Measurements from ENCODE around the gene TLDC2. TPM values are rescaled to one million over a fixed set of nuclear protein-coding genes. Genes with fewer than 3 reads are reported as not detected.

Gene TLDC2
- total RNA-seq, 4 donors from 2014 or later = 0.27 to 3.7 (median 0.27) TPM; not detected in 1

- Histone ChIP-seq H3K4me1 (peaks cover 0 to 15% (median 0%) of the 10 kb centered on the region in 3 donors), H3K4me3 (no peak overlapping the region), H3K27me3 (no peaks in the 10 kb centered on the region), H3K27ac (no peak overlapping the region), H3K36me3 (peaks cover 0 to 54% of the 10 kb centered on the region in 2 donors), H3K9me3 (no peaks in the 10 kb centered on the region)
- no peak for ATAC-seq
- TF ChIP-seq POLR2A (IDR thresholded peaks at IDR 0.05) = no peak
- TF ChIP-seq CTCF (IDR thresholded peaks at IDR 0.05) = no peak
- no peak for TF ChIP-seq EP300 (IDR thresholded peaks at IDR 0.05)
- TF ChIP-seq POLR2AphosphoS5 (IDR thresholded peaks at IDR 0.05) = no peak
- 72 to 76% methylated on average over 5 to 7 of the region's 15 CpGs for WGBS, 2 donors (ENCODE audit: low coverage in 1 of 2)
Measured at GRCh38 chr20:36888880-36889516, 13.1 kb downstream of the TLDC2 start.

- Histone ChIP-seq H3K27ac (no peak overlapping the region), H3K9me3 (no peaks in the 10 kb centered on the region), H3K27me3 (no peaks in the 10 kb centered on the region), H3K4me3 (no peak overlapping the region), H3K4me1 (peaks cover 0 to 15% (median 0%) of the 10 kb centered on the region in 3 donors), H3K36me3 (peaks cover 7 to 70% of the 10 kb centered on the region in 2 donors)
- ATAC-seq = no peak
- WGBS, 2 donors (ENCODE audit: low coverage in 1 of 2) = 83 to 88% methylated on average over 2 to 7 of the region's 9 CpGs
- no peak for TF ChIP-seq POLR2AphosphoS5 (IDR thresholded peaks at IDR 0.05)
- TF ChIP-seq EP300 (IDR thresholded peaks at IDR 0.05) = no peak
- no peak for TF ChIP-seq POLR2A (IDR thresholded peaks at IDR 0.05)
- TF ChIP-seq CTCF (IDR thresholded peaks at IDR 0.05) = no peak
Measured at GRCh38 chr20:36890586-36890985, 14.6 kb downstream of the TLDC2 start.

GRCh38 chr20:36891211-36891610 is 15.3 kb downstream of the TLDC2 start:
- 67 to 80% methylated on average over 1 of the region's 4 CpGs for WGBS, 2 donors (ENCODE audit: low coverage in 1 of 2)
- Histone ChIP-seq H3K9me3 (no peaks in the 10 kb centered on the region), H3K27me3 (no peaks in the 10 kb centered on the region), H3K27ac (no peak overlapping the region), H3K4me3 (no peak overlapping the region), H3K4me1 (peaks cover 0 to 15% (median 0%) of the 10 kb centered on the region in 3 donors), H3K36me3 (peaks cover 7 to 77% of the 10 kb centered on the region in 2 donors)
- ATAC-seq = no peak
- TF ChIP-seq EP300 (IDR thresholded peaks at IDR 0.05) (no peak), CTCF (IDR thresholded peaks at IDR 0.05) (no peak), POLR2AphosphoS5 (IDR thresholded peaks at IDR 0.05) (no peak)

- WGBS, 2 donors (ENCODE audit: low coverage in 1 of 2) = 86 to 87% methylated on average over 3 of the region's 3 CpGs
- H3K4me3 ChIP-seq = no peak overlapping the region
- H3K9me3 ChIP-seq = no peaks in the 10 kb centered on the region
- no peak for TF ChIP-seq EP300 (IDR thresholded peaks at IDR 0.05)
- TF ChIP-seq CTCF (IDR thresholded peaks at IDR 0.05) = no peak
- TF ChIP-seq POLR2A (IDR thresholded peaks at IDR 0.05) = no peak
- TF ChIP-seq POLR2AphosphoS5 (IDR thresholded peaks at IDR 0.05) = no peak
- ATAC-seq = no peak
- H3K4me1 ChIP-seq = no peaks in the 10 kb centered on the region
- no peak overlapping the region for H3K27ac ChIP-seq
- H3K27me3 ChIP-seq = no peaks in the 10 kb centered on the region
- H3K36me3 ChIP-seq = peaks cover 24 to 100% of the 10 kb centered on the region in 2 donors
Measured at GRCh38 chr20:36893801-36894200, 17.9 kb downstream of the TLDC2 start.

- no peak for TF ChIP-seq EP300 (IDR thresholded peaks at IDR 0.05)
- no peak for TF ChIP-seq CTCF (IDR thresholded peaks at IDR 0.05)
- TF ChIP-seq POLR2A (IDR thresholded peaks at IDR 0.05) = no peak
- no peak for TF ChIP-seq POLR2AphosphoS5 (IDR thresholded peaks at IDR 0.05)
- no peaks in the 10 kb centered on the region for H3K9me3 ChIP-seq
- H3K4me1 ChIP-seq = no peaks in the 10 kb centered on the region
- no peak overlapping the region for H3K27ac ChIP-seq
- 25 to 59% methylated on average over 1 to 2 of the region's 2 CpGs for WGBS, 2 donors (ENCODE audit: low coverage in 1 of 2)
- ATAC-seq = no peak
- peaks cover 24 to 100% of the 10 kb centered on the region in 2 donors for H3K36me3 ChIP-seq
- H3K27me3 ChIP-seq = no peaks in the 10 kb centered on the region
- H3K4me3 ChIP-seq = no peak overlapping the region
Measured at GRCh38 chr20:36895036-36895435, 19.1 kb downstream of the TLDC2 start.
